IMR-90 (cell line): Measurements from ENCODE around the gene KCNMB2.

Source experiments
- BHLHE40 ChIP-seq: fragments of 150-350 bp; IDR thresholded peaks from 2 replicates; pipeline ENCODE4 v1.6.1; 2016; ENCODE audit warnings: mild to moderate bottlenecking, low read depth, low read length
- POLR2A ChIP-seq: IDR thresholded peaks from 2 replicates; pipeline ENCODE4 v1.6.1; 2012; ENCODE audit warnings: mild to moderate bottlenecking, low read depth, low read length

- TF ChIP-seq POLR2A (no peak), BHLHE40 (no peak)
Measured at GRCh38 chr3:178496911-178497310, 39.3 kb upstream of the KCNMB2 start.
